Common myeloid progenitor, CD34-positive (primary cell): Measurements from ENCODE around the gene CPSF2. TPM values are rescaled to one million over a fixed set of nuclear protein-coding genes. Genes with fewer than 3 reads are reported as not detected.

Experiments used
- CTCF ChIA-PET: fragments of 350-600 bp; sonication (Branson Sonifier 250); formaldehyde crosslinking; loops from one replicate; lab custom pipeline; 2021; ENCODE audit warnings: antibody characterized with exemption; lab: Charles Lee
- POLR2A ChIA-PET: fragments of 350-600 bp; sonication (Branson Sonifier 250); formaldehyde crosslinking; loops from one replicate; lab custom pipeline; 2021; ENCODE audit warnings: antibody characterized with exemption; lab: Charles Lee
- DNase-seq, 3 donors: peaks; one replicate each; pipeline versions ENCODE4 v3.0.0 to v3.0.0-alpha.2; 2013
- H3K27ac ChIP-seq, 2 experiments: 1 replicate in 1 of 2; 2 replicates in 1 of 2; pipeline ENCODE4 v1.7.0; 2013; ENCODE audit warnings: inconsistent platforms in 2 of 2, low read length in 2 of 2, mild to moderate bottlenecking in 2 of 2, low read depth in 1 of 2, moderate library complexity in 1 of 2; ENCODE audit not compliant: severe bottlenecking in 2 of 2, insufficient read depth in 1 of 2, poor library complexity in 1 of 2
- H3K27me3 ChIP-seq, 5 experiments: replicated peaks in 2 of 5; 1 replicate in 3 of 5; 2 replicates in 2 of 5; pipeline versions ENCODE4 v1.6.1 to v1.7.0; 2013; ENCODE audit warnings: low read length in 4 of 5, mild to moderate bottlenecking in 2 of 5, moderate library complexity in 2 of 5, inconsistent platforms in 1 of 5; ENCODE audit not compliant: insufficient read depth in 5 of 5, control insufficient read depth in 4 of 5
- H3K36me3 ChIP-seq, 4 experiments: 1 replicate in 2 of 4; 2 replicates in 2 of 4; pipeline versions ENCODE4 v1.6.1 to v1.7.0; 2013; ENCODE audit warnings: low read length in 3 of 4, control low read depth in 1 of 4, mild to moderate bottlenecking in 1 of 4; ENCODE audit not compliant: control insufficient read depth in 4 of 4, insufficient read depth in 4 of 4
- H3K4me1 ChIP-seq, 4 experiments: 1 replicate in 3 of 4; 2 replicates in 1 of 4; pipeline versions ENCODE4 v1.6.1 to v1.7.1; 2013; ENCODE audit warnings: low read length in 3 of 4, mild to moderate bottlenecking in 3 of 4, control low read depth in 1 of 4, inconsistent platforms in 1 of 4, moderate library complexity in 1 of 4; ENCODE audit not compliant: control insufficient read depth in 4 of 4, insufficient read depth in 4 of 4; ENCODE audit errors: control extremely low read depth in 1 of 4
- H3K4me3 ChIP-seq, 7 experiments: 1 replicate in 4 of 7; 2 replicates in 3 of 7; pipeline versions ENCODE4 v1.5.1 to v1.7.0; 2013; ENCODE audit warnings: mild to moderate bottlenecking in 7 of 7, low read length in 6 of 7, moderate library complexity in 6 of 7, inconsistent platforms in 2 of 7, low read depth in 2 of 7, control low read depth in 1 of 7; ENCODE audit not compliant: insufficient read depth in 4 of 7, control insufficient read depth in 1 of 7; ENCODE audit errors: extremely low read depth in 1 of 7
- H3K9me3 ChIP-seq, 5 experiments: 1 replicate in 4 of 5; 2 replicates in 1 of 5; pipeline versions ENCODE4 v1.6.1 to v1.7.1; 2013; ENCODE audit warnings: low read length in 4 of 5, mild to moderate bottlenecking in 2 of 5, inconsistent platforms in 1 of 5, low read depth in 1 of 5, moderate library complexity in 1 of 5; ENCODE audit not compliant: control insufficient read depth in 4 of 5, insufficient read depth in 2 of 5; ENCODE audit errors: control extremely low read depth in 1 of 5
- WGBS: methylation state at CpG from one replicate; pipeline ENCODE4 v1.1.5; 2013; ENCODE audit not compliant: insufficient coverage; 5-methylcytosine and 5-hydroxymethylcytosine counted together
- polyA plus RNA-seq: library from polyadenylated mRNA; unstranded; fragments of 120-200 nt; gene quantifications from one replicate; pipeline ENCODE4 v1.2.1, GENCODE V29; 2013

Gene CPSF2
- 23.7 TPM for polyA plus RNA-seq

- H3K4me1 ChIP-seq = peaks cover 0 to 21% (median 13%) of the 10 kb centered on the region in 4 experiments
- H3K27me3 ChIP-seq = no peaks in the 10 kb centered on the region
- H3K36me3 ChIP-seq = peaks cover under 1 to 36% (median 14%) of the 10 kb centered on the region in 4 experiments
- DNase-seq = peak; percentile 77 to 87 (median 84)
- WGBS = 0% methylated on average over 49 of the region's 55 CpGs
- ChIA-PET CTCF (interaction anchor here (0.6 to 6.8 kb wide), 7 partner anchors 11 to 568 kb away, joined by 3 to 69 read pairs (median 5); partner anchors contain the start of gene ATXN3), POLR2A (interaction anchor here (0.6 to 2.3 kb wide), 8 partner anchors 9 to 640 kb away, joined by 3 to 21 read pairs (median 3); partner anchors contain the start of gene ATXN3)
- peak within 1 kb of the TSS; percentile 80 to 99 (median 95) for H3K4me3 ChIP-seq
- peak within 1 kb of the TSS; percentile 97 to 99 for H3K27ac ChIP-seq
- H3K9me3 ChIP-seq = no peaks in the 10 kb centered on the region
These were observed at the start of gene CPSF2, which contains the start of gene NDUFB1 for GRCh38 chr14:92121670-92122350. Gene CPSF2, plus strand, starts transcription at chr14:92121969. Its CDS starts 9,016 bp downstream, at chr14:92130985. Gene NDUFB1, minus strand, starts transcription at chr14:92121706. Its CDS starts 4,069 bp downstream, at chr14:92117637.

DNA sequence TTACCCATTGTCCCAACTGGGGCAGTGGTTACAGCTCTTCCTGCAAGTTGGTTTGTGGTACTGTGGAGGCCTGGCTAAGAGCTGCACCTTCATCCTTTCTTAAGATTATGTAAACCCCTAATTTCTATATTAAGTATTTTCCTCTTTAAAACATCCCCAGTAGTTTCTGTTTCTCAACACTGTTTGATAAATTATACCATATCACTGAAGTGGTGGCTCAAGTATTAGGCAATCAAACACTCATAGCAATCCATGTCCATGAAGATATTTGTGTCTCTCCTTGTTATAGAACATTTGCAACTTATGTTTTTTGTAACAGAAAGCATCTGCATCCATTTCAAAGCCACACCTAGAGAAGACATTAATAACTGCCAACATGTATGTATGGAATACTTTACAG is 47.2 kb upstream of the CPSF2 start:
- Histone ChIP-seq H3K9me3 (peaks cover 0 to 2% (median 0%) of the 10 kb centered on the region in 5 experiments), H3K4me3 (no peak overlapping the region), H3K36me3 (peaks cover 15 to 61% (median 25%) of the 10 kb centered on the region in 4 experiments), H3K27me3 (no peaks in the 10 kb centered on the region), H3K27ac (no peak overlapping the region), H3K4me1 (no peaks in the 10 kb centered on the region)
- POLR2A ChIA-PET = no interaction called here
- CTCF ChIA-PET = no interaction called here
- no peak for DNase-seq

DNA sequence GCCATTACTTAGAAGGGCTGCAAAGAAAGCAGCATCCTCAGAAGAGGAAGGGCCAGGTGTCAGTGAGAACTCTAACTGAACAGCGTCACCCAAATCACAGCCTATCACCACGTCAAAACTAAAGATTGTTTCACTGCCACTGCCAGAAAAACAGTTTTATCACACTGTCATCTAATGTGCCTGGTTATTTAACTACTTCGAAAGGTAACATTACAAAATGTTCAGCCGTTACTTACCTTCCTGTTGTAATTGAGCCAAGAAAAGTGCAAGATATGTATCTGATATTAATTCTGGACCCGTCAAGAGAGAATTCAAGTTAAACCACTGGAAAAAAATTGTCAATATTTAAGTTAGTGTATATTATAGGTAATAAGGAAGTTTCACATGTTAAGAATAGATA is 33.3 kb upstream of the CPSF2 start:
- no peak for DNase-seq
- peaks cover 20 to 74% (median 28%) of the 10 kb centered on the region in 4 experiments for H3K36me3 ChIP-seq
- CTCF ChIA-PET = interaction anchor here (1.3 kb wide), 1 partner anchor 17 kb away, joined by 3 read pairs; the partner anchor contains the start of gene ATXN3

DNA sequence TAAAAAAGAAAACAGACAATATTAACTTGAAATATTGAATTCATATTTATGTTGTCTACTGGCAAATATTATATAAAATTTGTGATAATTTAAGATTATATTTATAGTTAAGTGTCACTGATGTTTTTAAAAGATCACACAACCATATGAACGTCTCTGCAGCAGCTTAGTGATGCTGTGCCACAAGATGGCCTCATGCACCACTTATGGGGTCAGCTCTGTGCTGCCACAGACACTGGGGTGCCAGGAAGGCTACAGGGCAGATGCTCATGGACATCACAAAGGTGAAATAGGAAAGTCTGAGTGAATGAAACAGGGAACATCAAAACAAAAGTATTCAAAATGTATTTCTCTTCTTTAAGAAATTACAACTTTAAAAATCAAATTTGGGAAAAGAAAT is 28.4 kb upstream of the CPSF2 start:
- WGBS = 67% methylated on average over 1 of the region's 1 CpG
- H3K4me3 ChIP-seq = no peak overlapping the region
- no peaks in the 10 kb centered on the region for H3K9me3 ChIP-seq
- no peaks in the 10 kb centered on the region for H3K27me3 ChIP-seq
- ChIA-PET POLR2A (interaction anchor here (0.6 kb wide), 1 partner anchor 12 kb away, joined by 6 read pairs; no protein-coding TSS in a partner anchor), CTCF (interaction anchor here (0.8 kb wide), 1 partner anchor 13 kb away, joined by 3 read pairs; the partner anchor contains the start of gene ATXN3)
- H3K27ac ChIP-seq = no peak overlapping the region
- no peaks in the 10 kb centered on the region for H3K4me1 ChIP-seq
- peak in 1 of 3 donors; percentile 14 for DNase-seq
- H3K36me3 ChIP-seq = peaks cover 11 to 51% (median 22%) of the 10 kb centered on the region in 4 experiments

More for the DNA sequence above, 33.3 kb upstream of the CPSF2 start:
- POLR2A ChIA-PET = interaction anchor here (0.6 kb wide), 2 partner anchors 33 to 150 kb away, joined by 5 read pairs; no protein-coding TSS in a partner anchor
- WGBS = 100% methylated on average over 3 of the region's 5 CpGs
- Histone ChIP-seq H3K4me3 (no peak overlapping the region), H3K4me1 (no peaks in the 10 kb centered on the region), H3K27ac (no peak overlapping the region), H3K27me3 (no peaks in the 10 kb centered on the region), H3K9me3 (no peaks in the 10 kb centered on the region)

DNA sequence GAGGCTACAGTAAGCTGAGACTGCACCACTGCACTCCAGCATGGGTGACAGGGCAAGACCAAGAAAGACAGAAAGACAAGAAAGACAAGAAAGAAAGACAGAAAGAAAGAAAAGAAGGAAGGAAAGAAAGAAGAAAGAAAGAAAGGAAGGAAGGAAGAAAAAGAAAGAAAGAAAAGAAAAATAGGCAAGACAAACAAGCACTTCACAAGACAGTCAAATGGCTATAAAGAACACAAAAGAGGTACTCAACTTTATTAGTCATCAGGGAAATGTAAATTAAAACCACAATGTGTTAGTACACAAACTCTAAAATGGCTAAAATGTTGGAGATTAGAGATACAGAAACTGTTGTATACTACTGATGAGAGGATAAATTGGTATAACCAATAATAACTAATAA is 22.0 kb upstream of the CPSF2 start:
- POLR2A ChIA-PET = no interaction called here

GRCh38 chr14:92103363-92103989 is 18.3 kb upstream of the CPSF2 start:
- Histone ChIP-seq H3K36me3 (peaks cover 0 to 2% (median under 1%) of the 10 kb centered on the region in 4 experiments), H3K27ac (no peak overlapping the region), H3K9me3 (no peaks in the 10 kb centered on the region), H3K4me3 (peak overlapping the region in 3 of 7 experiments; percentile 3 to 42 (median 8)), H3K4me1 (peaks cover 12 to 31% (median 22%) of the 10 kb centered on the region in 4 experiments), H3K27me3 (no peaks in the 10 kb centered on the region)
- peak in 1 of 3 donors; percentile 9 for DNase-seq
- WGBS = 70% methylated on average over 6 of the region's 7 CpGs
- ChIA-PET CTCF (no interaction called here), POLR2A (interaction anchor here (0.6 kb wide), 1 partner anchor 32 kb away, joined by 3 read pairs; no protein-coding TSS in a partner anchor)

More for the DNA sequence above, 22.0 kb upstream of the CPSF2 start:
- Histone ChIP-seq H3K9me3 (no peaks in the 10 kb centered on the region), H3K27me3 (no peaks in the 10 kb centered on the region), H3K4me1 (peaks cover 7 to 21% (median 15%) of the 10 kb centered on the region in 4 experiments), H3K36me3 (peaks cover 4 to 9% (median 6%) of the 10 kb centered on the region in 4 experiments), H3K4me3 (no peak overlapping the region), H3K27ac (no peak overlapping the region)
- CTCF ChIA-PET = interaction anchor here (1.1 kb wide), 1 partner anchor 8 kb away, joined by 3 read pairs; no protein-coding TSS in a partner anchor
- peak in 1 of 3 donors; percentile 19 for DNase-seq
